PC-9 (cell line): ENCODE results near the gene IL10RB. TPM values are rescaled to one million over a fixed set of nuclear protein-coding genes. Genes with fewer than 3 reads are reported as not detected.

ENCODE experiments used
- BruUV-seq: library from RNA; stranded (reverse); fragments of 400-500 nt; replicated peaks from 2 replicates; lab custom pipeline; 2021; lab: Mats Ljungman, UMichigan
- CTCF ChIA-PET: fragments of 300-600 bp; sonication (Branson Sonifier 250); formaldehyde crosslinking; loops from one replicate; lab custom pipeline; 2022; ENCODE audit warnings: antibody characterized with exemption; lab: Charles Lee
- POLR2A ChIA-PET: fragments of 300-600 bp; sonication (Branson Sonifier 250); formaldehyde crosslinking; loops from one replicate; lab custom pipeline; 2022; ENCODE audit warnings: antibody characterized with exemption; ENCODE audit not compliant: unreplicated experiment; lab: Charles Lee
- DNase-seq, 2 experiments: peaks; one replicate each; pipeline versions ENCODE4 v3.0.0 to v3.0.0-alpha.2; 2015 to 2022; ENCODE audit warnings: mixed read lengths in 1 of 2
- H2AFZ ChIP-seq: fragments of 200-600 bp; sonication (generic); 2 replicates; pipeline ENCODE4 v1.8.1; 2017; ENCODE audit warnings: antibody characterized with exemption
- H3F3A ChIP-seq: fragments of 200-600 bp; sonication (generic); 2 replicates; pipeline ENCODE4 v1.8.1; 2017; ENCODE audit warnings: antibody characterized with exemption, mild to moderate bottlenecking, low read depth; ENCODE audit not compliant: insufficient read depth
- H3K27ac ChIP-seq: fragments of 200-600 bp; sonication (generic); 2 replicates; pipeline ENCODE4 v1.6.1; 2016; ENCODE audit warnings: mixed run types
- H3K27me3 ChIP-seq: fragments of 200-600 bp; sonication (generic); 2 replicates; pipeline ENCODE4 v1.6.1; 2016; ENCODE audit warnings: low read depth, mixed run types; ENCODE audit not compliant: insufficient read depth
- H3K36me3 ChIP-seq: fragments of 200-600 bp; sonication (generic); 2 replicates; pipeline ENCODE4 v1.6.1; 2016; ENCODE audit warnings: low read depth, mixed run types
- H3K4me1 ChIP-seq: fragments of 200-600 bp; sonication (generic); replicated peaks from 2 replicates; pipeline ENCODE4 v1.6.1; 2016; ENCODE audit warnings: mixed run types; ENCODE audit not compliant: insufficient read depth
- H3K4me2 ChIP-seq: fragments of 200-600 bp; sonication (generic); 2 replicates; pipeline ENCODE4 v1.6.1; 2017; ENCODE audit warnings: mixed run types
- H3K4me3 ChIP-seq: fragments of 200-600 bp; sonication (generic); 2 replicates; pipeline ENCODE4 v1.6.1; 2016; ENCODE audit warnings: mixed run types
- H3K79me2 ChIP-seq: fragments of 200-600 bp; sonication (generic); 2 replicates; pipeline ENCODE4 v1.6.1; 2017; ENCODE audit warnings: low read depth, mixed run types
- H3K9me2 ChIP-seq: fragments of 200-600 bp; sonication (generic); 2 replicates; pipeline ENCODE4 v1.8.1; 2017; ENCODE audit warnings: mild to moderate bottlenecking; ENCODE audit not compliant: insufficient read depth
- H3K9me3 ChIP-seq: fragments of 200-600 bp; sonication (generic); 2 replicates; pipeline ENCODE4 v1.8.1; 2016; ENCODE audit warnings: low read depth; ENCODE audit not compliant: insufficient read depth
- H4K20me1 ChIP-seq: fragments of 200-600 bp; sonication (generic); 2 replicates; pipeline ENCODE4 v1.8.1; 2017; ENCODE audit not compliant: insufficient read depth
- EZH2 ChIP-seq: fragments of 200-600 bp; sonication (generic); IDR thresholded peaks from 2 replicates; pipeline ENCODE4 v1.8.0; 2017; ENCODE audit warnings: antibody characterized with exemption, low read depth
- intact Hi-C: fragments of 100-400 bp; cut with micrococcal nuclease; formaldehyde crosslinking; loops from one replicate; pipeline ENCODE4 v1.10.0; 2022; ENCODE audit not compliant: unreplicated experiment
- total RNA-seq: library from RNA; stranded (reverse); gene quantifications from 2 replicates; pipeline ENCODE4 v1.2.3, GENCODE V29; 2021
- TF ChIP-seq, protein P1 (sequence below): fragments of 200-600 bp; sonication (generic); conservative IDR thresholded peaks from 2 replicates; pipeline ENCODE4 v1.6.1; 2017; ENCODE audit warnings: mixed run types, antibody characterized with exemption, mild to moderate bottlenecking, moderate library complexity

Gene IL10RB
- total RNA-seq, 1 experiment from 2014 or later: 18.3 TPM

- CTCF ChIA-PET: no interaction called here
- intact Hi-C loops: no loop called here
- no peak overlapping the region for H2AFZ ChIP-seq
Measured at GRCh38 chr21:33279330-33279820, 13.2 kb downstream of the IL10RB start.

DNA sequence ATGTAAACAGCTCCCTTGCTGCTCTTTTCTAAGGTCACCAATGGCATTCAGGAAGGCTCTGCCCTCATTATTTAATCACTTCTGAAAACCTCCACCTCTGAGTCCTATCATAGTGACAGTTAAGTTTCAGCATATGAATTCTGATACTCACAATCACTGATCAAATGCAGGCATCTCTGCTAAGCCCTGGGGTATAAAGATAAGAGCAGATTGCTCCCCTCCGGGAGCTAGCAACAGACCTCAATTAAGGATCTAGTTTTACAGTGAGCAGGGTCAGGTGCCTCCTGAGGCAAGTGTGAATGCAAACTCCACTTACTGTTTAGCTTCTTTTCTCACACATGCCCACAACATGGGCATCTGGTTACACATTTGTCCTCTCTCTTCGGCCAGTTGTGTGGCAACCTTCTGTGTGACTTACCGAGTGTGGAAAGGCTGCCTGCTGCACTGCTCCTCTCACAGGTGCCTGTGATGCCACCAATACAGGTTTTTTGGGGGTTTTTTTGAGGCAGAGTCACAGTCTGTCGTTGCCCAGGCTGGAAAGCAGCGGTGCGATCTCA, 15.0 kb downstream of the IL10RB start:
- ChIA-PET CTCF (no interaction called here), POLR2A (no interaction called here)
- H3K4me3 ChIP-seq: no peak overlapping the region
- no TSS peak for BruUV-seq
- H3K4me2 ChIP-seq: no peak overlapping the region
- H3K79me2 ChIP-seq: no peaks in the 10 kb centered on the region
- peaks cover 6% of the 10 kb centered on the region; the same call in 1 of the 2 replicates for H3K36me3 ChIP-seq
- no peak for DNase-seq
- 0 out of 2 replicates have a peak, but pooled peaks cover under 1% of the 10 kb centered on the region for H3K4me1 ChIP-seq
- H3K9me2 ChIP-seq: no peaks in the 10 kb centered on the region
- no peaks in the 10 kb centered on the region for H4K20me1 ChIP-seq
- no peak for TF ChIP-seq EZH2
- TF ChIP-seq, protein P1, sequence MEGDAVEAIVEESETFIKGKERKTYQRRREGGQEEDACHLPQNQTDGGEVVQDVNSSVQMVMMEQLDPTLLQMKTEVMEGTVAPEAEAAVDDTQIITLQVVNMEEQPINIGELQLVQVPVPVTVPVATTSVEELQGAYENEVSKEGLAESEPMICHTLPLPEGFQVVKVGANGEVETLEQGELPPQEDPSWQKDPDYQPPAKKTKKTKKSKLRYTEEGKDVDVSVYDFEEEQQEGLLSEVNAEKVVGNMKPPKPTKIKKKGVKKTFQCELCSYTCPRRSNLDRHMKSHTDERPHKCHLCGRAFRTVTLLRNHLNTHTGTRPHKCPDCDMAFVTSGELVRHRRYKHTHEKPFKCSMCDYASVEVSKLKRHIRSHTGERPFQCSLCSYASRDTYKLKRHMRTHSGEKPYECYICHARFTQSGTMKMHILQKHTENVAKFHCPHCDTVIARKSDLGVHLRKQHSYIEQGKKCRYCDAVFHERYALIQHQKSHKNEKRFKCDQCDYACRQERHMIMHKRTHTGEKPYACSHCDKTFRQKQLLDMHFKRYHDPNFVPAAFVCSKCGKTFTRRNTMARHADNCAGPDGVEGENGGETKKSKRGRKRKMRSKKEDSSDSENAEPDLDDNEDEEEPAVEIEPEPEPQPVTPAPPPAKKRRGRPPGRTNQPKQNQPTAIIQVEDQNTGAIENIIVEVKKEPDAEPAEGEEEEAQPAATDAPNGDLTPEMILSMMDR: no peak
- no peaks in the 10 kb centered on the region for H3F3A ChIP-seq
- H2AFZ ChIP-seq: no peak overlapping the region
- no peaks in the 10 kb centered on the region for H3K27me3 ChIP-seq
- H3K9me3 ChIP-seq: no peaks in the 10 kb centered on the region
- intact Hi-C loops: no loop called here
- H3K27ac ChIP-seq: no peak overlapping the region

More at GRCh38 chr21:33279330-33279820, 13.2 kb downstream of the IL10RB start:
- Histone ChIP-seq H3K4me2 (no peak overlapping the region), H3K9me3 (no peaks in the 10 kb centered on the region), H3K27me3 (no peaks in the 10 kb centered on the region), H4K20me1 (no peaks in the 10 kb centered on the region), H3K27ac (no peak overlapping the region), H3K4me3 (no peak overlapping the region), H3K79me2 (no peaks in the 10 kb centered on the region), H3K4me1 (no peaks in the 10 kb centered on the region), H3K9me2 (no peaks in the 10 kb centered on the region), H3F3A (no peaks in the 10 kb centered on the region), H3K36me3 (peaks cover 6% of the 10 kb centered on the region; the same call in 1 of the 2 replicates)
- DNase-seq: no peak
- POLR2A ChIA-PET: no interaction called here
- TF ChIP-seq, protein P1: no peak
- BruUV-seq: no TSS peak

- no peak overlapping the region for H2AFZ ChIP-seq
- no peak overlapping the region for H3K4me3 ChIP-seq
- intact Hi-C loops: no loop called here
- H3K27me3 ChIP-seq: no peaks in the 10 kb centered on the region
- H4K20me1 ChIP-seq: no peaks in the 10 kb centered on the region
- no TSS peak for BruUV-seq
- no peaks in the 10 kb centered on the region for H3K9me2 ChIP-seq
- H3K36me3 ChIP-seq: peaks cover 6% of the 10 kb centered on the region; the same call in 1 of the 2 replicates
- H3K4me1 ChIP-seq: peaks cover 16% of the 10 kb centered on the region
- H3K4me2 ChIP-seq: no peak overlapping the region
- no peak overlapping the region for H3K27ac ChIP-seq
- no peaks in the 10 kb centered on the region; the same call in 1 of the 2 replicates for H3F3A ChIP-seq
- no peaks in the 10 kb centered on the region for H3K9me3 ChIP-seq
- ChIA-PET POLR2A (interaction anchor here (0.6 kb wide), 1 partner anchor 1663 kb away, joined by 18 read pairs; no protein-coding TSS in a partner anchor), CTCF (no interaction called here)
- DNase-seq: no peak
- no peaks in the 10 kb centered on the region for H3K79me2 ChIP-seq
- no peak for TF ChIP-seq EZH2
- TF ChIP-seq, protein P1: no peak
Measured at GRCh38 chr21:33283203-33283602, 17.0 kb downstream of the IL10RB start.
